GM21529 (cell line): ENCODE measurements around the gene ZNF219.
A peak's percentile ranks its signal among the peaks of the same experiment; 100 is the strongest.

ENCODE experiments used
- ATAC-seq: cut with Tn5 transposase; IDR thresholded peaks from one replicate; pipeline ENCODE4 v1.9.1; 2021; ENCODE audit not compliant: unreplicated experiment

ZNF219 gene

DNA sequence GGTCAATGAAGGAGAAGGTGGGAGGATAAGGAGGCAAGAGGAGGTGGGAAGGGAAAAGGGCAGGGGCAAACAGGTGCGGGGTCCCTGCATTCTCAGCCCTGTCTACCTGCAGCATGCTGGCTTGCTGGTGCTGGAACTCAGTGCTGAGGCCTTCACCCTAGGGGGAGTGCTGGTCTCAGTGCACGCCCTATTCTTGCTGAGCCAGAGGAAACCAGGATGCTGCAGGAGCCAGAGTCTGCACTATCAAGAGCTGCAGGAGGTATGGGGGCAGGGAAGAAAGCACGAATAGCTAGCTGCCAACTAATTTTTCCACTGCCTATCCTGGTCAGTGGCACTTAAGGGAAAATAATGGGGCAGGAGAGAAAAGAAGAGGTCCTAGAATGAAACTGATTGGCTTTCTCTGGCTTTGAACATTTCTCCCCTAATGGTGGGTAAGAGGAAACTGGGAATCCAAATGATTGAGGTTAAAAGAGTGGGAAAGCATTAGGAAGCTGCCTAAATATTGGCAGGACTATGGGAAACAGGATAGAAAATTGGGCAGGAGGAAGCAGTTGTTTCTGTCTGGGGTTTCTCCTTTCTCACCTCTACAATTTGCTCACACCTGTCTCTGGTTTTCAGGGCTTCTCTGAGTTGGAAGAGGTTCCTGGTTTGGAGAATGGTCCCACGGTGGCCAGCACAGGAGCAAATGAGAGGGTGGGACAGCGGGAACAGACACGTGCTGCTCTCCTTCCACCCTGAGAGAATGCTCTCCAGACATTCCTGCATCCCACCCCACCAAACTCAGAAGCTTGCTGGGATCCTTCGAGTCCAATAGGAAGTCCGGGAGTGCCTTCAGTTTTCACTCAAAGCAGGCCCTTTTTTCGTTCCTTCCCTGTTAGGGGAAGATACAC lies 4.3 kb upstream of the ZNF219 start:
- ATAC-seq = no peak

DNA sequence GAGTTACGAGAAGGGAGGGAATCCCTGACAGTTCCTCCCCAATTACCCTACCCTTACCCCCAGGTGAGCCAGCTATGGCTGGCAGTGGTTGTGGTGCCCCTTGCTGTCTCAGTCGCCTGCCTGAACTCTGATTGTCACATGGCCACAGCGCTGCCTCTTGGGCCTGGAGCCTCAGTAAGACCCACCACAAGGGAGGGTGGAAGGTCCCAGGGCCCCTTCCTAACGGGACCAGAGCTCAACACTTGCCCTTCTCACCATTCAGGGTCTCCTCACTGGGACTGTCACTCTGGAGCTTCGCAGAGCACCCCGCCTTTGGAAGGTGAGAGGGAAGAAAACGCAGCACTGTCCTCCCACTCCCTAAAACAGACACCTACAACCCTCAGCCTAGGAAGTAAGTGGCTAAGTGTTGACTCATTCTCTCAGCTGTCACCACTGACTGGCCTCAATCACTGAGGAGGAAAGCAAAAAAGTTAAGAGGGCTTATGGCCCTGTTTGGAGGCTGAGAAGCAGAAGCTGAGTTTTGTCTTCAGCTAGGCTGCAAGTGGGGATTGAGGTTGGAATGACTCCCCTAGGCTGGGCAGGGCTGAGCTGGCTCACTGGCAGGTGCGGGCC lies 3.5 kb upstream of the ZNF219 start:
- ATAC-seq = no peak

DNA sequence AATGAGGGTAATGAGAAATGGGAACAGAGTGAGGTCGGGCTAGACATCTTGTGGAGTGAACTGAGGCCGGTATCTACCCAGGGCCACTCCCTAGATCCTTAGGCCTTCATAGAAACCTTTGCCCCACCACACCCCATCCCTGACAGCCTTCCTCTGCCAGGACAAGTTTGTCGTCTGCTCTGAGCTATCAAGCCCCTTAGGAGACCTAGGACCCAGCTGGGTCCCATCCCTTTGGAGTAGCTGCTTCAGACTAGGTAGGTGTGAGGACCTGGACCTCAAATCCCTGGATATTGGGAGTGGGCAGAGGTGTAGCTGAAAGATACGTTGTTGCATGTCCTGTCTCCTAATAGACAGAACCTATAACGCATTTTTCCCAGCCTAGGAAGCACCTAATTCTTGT lies 2.5 kb upstream of the ZNF219 start, which contains the start of gene TMEM253:
TSS of gene TMEM253 (plus strand) at position 136 of the 400 bp plus-strand sequence. CDS start 278 bp downstream, outside the sequence.
- ATAC-seq = no peak

DNA sequence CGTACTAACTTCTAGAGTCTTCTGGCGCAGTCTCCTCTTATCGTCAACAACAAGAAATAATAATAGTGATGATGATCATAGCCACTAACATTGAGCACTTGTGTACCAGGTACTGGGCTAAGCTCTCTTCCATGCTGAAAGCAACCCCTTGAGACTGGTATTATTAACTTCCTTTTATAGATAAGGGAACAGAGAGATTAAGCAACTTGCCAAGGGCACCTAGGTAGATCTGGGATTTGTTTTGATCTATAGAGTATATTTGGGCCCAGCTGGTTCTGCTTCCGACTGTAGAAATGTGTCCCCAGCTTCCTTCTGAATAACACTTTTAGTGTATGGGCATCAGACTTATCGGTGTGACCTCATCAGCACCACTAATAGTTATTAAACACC lies 1.1 kb upstream of the ZNF219 start:
- no peak for ATAC-seq

DNA sequence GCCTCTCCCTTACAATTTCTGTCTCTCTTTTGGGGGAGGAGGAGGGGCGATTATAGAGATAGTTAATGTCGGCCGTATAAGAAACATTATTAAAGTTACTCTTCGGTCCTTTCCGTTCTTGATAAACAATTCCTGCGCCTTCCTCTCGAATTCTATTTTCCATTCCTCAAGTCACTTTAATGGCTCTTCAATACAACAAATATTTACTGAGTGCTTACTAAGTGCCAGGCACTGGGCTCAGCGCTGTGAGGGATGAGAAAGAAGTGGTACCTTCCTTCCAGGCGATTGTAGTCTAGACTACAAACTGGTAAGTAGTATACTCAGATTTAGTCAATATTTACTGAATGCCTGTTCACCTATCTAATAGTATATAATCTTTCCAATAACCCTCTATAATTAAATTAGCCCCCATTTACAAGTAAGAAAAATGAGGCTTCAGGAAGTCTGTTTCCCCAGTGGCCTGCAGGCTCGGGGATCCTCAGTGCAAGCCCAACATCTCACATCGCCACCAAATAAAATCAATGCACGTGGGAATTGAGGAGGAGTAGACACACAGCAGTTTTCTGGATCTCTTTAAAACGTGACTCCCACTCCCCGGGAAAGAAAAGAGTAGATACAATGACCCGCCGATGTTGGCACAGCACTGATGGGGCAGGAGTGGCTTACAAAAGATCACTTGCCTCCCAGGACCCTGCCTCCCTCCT lies 589 bp upstream of the ZNF219 start:
- ATAC-seq = no peak

DNA sequence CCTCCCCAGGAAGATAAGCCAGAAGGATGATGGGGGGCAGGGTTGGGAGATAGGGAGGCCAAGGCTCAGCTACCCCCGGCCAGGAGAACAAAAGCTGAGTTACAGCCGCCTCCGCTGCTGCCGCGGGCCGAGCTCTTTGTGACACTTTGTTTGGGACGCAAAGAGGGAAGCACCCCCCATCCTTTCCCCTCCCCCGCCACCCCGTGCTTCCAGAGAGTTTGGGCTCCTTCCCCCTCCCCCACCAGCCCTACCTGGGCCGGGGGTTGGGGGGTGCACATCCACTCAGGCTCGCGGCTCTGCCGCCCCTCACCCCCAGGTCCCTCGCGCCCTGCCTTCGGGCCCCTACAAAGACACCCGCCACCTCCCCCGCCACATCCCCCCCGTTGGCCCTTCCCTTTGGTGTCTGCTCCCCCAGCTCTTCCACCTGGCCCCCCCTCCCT lies 799 bp downstream of the ZNF219 start:
- no peak for ATAC-seq

DNA sequence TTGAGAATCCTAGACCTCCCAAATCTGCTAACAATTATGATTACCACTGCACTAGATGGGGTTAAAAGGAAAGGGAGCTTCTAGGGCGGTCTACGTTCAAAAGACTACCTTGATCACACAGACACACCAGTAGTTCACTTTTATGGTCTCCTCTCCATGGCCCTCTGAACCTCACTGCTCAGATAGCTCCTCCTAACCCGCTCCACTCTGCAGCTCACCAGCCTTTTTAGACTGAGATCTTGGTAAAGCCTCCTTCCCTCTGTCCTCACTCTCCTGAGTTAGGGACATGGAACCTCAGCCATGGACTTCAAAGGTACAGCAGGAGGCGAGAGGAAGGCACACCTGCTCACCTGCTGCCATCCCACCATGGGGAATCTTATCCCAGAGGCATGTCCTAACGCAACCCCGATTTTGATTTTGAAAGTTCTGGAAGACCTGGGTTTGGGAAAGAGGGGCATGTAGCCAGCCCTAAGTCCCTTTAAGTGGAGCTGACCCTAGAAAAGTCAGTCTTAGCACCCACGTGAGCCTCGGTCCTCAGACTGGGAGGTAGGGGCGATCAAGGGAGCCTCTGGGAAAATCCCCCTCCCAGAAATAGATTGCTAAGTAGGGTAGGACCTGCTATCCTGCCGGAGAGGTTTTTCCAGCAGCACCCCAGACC lies 1.3 kb downstream of the ZNF219 start:
- no peak for ATAC-seq

DNA sequence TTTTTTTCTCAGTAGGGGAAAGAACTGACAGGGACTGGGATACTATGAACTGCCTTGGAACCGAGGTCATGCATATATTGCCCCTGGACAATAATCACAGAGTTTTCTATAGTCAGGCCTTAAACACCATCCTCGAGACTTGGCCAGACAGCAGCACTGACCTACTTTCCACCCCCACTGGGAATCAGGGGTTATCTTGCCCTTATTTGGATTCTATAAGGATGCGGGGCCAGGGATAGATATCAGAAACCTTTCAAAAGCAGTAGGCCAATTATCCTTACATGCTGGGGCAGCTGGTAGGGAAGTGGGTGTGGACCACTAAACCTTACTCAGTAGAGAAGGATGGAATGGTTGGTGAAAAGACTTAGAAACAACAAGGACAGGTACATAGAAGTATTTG lies 2.0 kb downstream of the ZNF219 start:
- no peak for ATAC-seq

DNA sequence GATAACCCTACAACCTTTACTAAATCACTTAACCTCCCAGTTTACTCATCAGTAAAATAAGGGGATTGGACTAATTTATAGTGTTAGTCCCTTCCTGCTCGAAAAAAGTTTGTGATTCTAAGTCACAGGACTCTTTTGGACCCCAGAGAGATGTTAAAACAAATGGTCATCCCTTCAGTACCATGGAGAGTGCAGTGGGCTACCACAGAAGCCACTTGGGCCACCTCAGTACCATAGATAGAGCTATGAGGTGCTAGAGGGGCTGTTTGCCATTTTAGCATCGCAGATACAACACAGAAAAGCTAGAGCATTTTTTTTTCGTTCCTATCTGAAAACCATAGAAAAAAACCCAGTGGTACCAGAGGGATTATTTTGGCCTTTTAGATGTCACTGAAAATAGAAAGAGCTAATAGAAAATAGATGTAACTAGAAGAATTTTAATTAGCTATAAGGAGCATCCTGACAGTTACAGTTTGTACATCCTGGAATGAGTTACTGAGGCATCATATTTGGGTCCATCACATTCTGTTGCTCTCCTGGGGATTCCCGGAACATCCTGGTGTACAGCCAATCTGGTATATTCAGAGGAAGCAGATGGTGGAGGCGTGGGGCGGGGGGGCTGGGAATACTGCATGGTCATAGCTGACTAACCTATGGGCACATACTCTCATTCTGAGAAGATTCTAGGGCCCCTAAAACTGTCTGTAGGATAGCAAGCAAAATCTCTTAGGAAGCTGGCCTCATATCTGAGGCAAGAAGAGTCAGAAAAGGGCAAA lies 2.8 kb downstream of the ZNF219 start:
- no peak for ATAC-seq

DNA sequence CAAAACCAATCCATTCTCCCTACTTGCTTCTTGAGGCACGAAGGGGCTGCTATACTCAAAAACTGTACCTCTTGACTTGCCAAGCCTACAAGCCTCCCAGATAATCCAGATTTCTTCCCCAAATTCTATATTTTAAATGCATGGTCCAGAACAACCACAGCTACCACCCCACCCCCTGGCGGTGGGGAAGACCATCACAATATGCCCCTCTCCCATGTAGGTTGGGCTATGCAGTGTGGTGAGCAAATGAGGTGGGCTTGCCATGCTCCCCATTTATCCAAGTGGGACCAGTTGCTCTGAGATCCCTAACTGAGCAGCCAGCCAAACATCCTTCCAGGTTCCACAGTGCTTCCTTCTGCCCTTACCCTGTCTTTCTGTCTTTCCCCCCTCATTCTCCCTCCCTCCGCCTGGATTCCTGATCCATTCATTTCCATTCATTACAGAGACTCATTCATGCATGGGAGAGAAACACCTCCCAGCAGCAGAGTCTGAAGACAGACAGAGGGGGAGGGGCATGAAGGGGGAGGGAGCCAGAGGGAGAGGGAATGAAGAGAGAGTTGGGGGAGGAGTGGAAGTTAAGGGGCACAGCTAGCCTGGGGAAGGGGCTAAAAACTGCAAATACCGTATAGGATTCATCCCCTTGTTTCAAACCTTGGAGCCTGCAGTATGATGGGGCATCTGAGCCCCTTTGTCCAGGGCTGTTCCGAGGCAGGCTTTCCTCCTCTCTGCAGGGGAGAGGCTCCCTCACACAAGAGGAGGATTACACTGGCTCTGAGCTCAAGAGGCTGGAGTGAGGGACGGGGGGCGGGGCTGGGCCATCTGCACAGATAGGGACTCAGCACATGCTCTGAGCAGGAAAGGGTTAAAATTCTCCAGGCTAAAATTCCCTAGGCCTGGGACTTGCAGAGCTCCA lies 4.4 kb downstream of the ZNF219 start:
- ATAC-seq = no peak

DNA sequence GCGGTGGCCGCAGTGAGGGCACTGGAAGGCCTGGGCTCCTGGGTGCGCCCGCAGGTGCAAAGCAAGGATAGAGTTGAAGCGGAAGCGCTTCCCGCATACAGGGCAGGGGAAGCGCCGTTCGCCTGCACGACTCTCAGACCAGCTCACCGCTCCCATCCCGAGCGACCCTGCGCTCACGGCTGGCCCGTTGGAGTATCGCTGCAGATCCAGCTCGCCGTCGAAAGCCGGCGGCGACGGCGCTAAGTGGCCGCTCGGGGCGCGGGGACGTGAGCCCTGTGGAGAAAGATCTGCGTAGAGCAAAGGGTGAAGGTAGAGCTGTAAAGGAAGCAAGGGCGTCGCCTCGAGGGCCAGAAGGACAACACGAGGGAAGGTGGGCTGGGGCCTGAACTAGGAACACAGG lies 5.4 kb downstream of the ZNF219 start:
- no peak for ATAC-seq

DNA sequence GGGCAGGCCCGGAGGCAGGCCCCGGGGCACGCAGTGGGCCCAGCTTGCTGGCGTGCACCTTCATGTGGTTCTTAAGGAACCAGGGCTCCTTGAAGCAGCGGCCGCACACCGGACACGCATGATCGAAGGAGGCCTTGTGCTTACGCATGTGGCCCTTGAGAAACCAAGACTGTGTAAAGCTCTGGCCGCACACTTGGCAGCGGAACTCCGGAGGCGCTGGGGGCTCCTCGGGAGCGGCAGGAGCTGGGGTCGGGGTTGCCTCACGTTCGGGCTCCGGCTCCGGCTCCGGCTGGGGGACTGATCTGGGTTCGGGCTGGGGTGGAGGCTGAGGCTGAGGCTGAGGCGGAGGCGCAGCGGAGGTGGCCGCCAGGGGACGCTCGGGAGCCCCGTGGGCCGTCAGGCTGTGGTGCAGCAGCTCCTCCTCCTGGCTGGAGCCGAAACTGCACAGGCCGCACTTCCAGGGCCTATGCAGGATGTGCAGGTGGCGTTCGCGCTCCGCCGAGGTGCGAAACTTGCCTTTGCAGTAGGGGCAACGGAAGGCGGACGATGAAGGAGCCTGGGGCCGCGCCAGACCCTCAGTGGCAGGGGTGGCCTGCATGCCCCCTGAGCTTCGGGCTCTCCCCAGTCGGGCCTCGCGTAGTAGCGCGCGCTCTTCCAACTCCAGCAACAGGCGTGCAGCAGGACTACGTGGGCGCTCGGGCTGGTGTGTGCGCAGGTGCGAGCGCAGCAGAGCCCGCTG lies 6.0 kb downstream of the ZNF219 start:
- peak; percentile 77 for ATAC-seq

DNA sequence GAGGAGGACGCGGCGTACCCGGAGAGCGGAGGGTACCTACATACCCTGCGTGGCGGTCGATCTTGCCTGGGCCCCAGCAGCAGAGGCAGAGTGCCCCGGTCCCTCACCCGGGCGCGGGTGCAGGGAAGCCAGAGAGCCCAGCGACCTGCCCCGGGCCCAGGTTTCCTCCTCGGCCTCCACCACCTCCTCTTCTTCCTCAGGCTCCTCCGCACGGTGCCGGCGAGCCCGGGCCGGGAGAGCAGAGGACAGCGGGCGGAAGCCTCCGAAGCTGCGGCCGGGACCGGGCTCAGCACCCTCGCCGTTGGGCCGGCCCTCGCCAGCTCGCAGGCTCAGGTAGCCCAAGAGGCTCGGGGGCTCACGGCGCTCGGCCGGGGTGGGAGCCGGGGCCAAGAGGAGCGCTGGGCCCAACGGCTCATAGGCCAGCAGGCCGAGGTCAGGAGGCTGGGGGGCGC lies 6.6 kb downstream of the ZNF219 start:
- no peak for ATAC-seq

DNA sequence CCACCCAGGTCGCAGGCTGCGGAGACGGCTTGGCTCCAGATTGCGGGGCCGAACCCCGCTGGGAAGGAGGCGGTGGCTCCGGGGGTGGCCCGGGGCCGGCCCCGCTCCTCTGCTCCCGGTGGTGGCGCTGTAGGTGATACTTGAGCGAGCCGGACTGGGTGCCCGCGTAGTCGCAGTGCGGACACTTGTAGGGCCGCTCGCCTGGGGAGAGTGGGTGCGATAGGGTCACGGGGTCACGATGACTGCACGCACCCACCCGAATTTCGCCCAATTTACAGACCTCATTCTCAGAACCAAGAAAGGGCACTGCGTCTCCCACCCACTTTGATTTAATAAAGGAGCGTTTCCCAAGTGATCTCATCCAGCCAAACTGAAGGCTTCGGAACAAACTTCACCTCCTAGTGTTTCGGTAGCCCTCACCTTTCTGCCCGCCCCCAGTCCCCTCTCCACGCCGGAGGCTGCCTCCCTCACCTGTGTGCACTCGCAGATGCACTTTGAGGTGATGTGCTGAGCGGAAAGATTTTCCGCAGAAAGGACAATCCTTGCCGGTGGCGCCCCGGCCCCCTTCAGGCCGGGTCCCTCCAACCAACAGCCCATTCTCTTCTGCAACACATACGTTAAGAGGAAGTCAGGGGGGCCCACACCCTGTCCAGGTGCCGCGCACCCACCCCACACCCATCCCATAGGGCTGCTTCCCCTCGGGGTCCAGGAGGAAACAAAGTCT lies 7.4 kb downstream of the ZNF219 start:
- no peak for ATAC-seq

DNA sequence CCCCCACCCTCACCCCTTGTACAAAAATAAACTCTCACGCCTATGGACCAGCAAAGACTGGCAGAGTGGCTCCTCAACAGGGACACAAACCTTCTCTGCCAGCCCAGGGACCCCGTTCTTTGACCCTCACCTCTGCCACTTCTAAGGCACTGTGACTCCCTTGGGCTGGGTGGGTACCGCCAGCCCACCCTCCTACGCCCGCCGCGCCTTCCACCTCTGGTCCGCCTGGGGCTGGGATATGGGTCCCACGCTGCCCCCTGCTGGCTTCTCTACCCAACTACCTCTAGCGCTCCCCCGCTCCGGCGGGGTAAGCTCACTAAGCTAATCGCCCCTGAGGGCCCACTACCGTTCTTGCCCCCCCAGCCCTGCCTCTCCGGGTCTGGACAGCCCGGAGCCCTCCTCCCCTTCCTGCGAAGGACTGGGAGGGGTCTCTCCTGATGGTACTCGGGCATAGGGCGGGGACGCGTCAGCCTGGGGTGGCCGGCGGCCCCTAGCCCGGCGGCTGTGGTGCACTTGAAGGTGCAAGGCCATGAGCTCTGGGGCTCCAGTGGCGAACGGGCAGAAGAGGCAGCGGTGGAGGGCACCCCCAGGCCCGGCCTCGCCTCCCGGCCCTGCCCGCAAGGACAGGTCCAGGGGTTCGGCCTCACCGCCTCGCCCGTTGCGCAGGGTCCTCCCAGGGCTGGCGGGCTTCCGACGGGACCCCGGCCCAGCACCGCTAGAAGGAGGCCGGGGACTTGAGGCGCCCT lies 8.1 kb downstream of the ZNF219 start:
- no peak for ATAC-seq

DNA sequence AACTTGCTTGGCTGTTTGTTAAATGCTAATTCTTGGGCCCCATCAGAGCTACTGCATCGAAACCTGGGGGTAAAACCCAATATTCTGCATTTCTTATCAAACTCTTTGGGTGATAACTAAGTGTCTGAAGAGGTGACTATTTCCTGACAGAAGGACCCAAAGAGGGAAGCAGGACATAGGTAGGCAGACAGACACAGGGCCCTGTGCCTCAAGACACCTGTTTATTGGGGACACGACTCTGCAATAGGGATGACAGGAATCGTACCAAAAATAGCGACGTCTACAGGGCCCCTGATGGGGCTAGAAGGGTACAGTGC lies 8.6 kb downstream of the ZNF219 start:
- ATAC-seq = no peak

DNA sequence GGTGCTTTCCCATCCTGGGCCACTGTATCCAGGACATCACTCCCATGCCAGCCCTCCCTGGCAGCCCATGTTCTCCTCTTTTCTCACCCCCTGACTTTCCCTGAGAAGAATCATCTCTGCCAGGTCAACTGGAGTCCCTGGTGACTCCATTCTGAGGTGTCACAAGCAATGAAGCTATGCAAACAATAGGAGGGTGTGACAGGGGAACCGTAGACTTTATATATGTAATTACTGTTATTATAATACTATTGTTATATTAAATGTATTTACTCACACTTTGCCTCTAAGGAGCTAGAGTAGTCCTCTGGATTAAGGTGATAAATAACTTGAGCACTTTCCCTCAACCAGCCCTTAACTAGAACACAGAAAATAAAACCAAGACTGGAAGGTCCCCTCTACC lies 9.2 kb downstream of the ZNF219 start:
- no peak for ATAC-seq

DNA sequence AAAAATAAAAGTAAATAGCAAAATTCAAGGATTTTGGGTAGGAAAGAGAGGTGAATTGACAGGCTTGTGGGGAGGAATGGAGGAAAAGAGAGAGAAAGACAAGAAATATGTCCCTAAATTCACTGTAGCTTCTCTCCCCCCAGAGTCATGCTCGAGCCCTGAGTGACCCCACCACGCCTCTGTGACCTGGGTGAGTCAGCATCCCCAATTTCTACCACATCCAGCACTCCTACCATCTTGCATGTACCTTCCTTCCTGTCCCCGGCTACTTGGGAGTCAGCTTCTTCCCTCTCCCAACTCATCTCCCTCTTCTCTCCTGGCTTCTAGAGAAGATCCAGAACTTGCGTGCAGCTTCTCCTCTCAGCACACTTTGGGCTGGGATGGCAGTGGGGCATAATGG lies 9.8 kb downstream of the ZNF219 start:
- ATAC-seq = no peak
